ENCODE measurements around the gene PANX2. TPM values are rescaled to one million over a fixed set of nuclear protein-coding genes. Genes with fewer than 3 reads are reported as not detected.
A peak's percentile ranks its signal among the peaks of the same experiment; 100 is the strongest.

The PANX2 gene
- total and polyA plus RNA-seq, 9 of the 15 experiments (the other 6 are each of a cell fraction or from before 2014, with no cell fraction given), result 0.01 to 3.9 (median 0.67) TPM; not detected in 1

DNA sequence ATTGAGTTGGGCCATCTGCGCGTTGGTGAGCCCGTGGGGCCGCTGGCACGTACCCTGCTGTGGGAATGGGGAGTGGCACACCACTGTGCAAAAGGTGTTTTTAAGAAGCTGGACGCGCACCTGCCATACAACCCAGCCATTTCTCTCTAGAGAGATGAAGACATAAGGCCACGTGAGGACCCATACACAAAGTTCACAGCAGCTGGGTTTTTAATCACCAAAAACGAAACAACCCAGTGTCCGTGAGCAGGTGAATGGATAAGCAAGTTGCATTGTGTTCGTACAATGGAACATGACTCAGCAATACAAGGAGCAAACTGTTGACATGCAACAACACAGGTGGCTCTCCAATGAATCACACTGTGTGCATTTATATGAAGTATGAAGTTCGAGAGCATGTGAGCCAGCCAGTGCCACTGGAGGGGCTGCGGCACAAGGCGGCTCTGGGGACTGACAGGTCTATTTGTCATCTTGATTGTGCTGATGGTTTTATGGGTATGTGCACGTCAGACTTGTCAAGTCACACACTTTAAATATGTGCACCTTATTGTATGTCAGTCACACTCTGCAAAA is 30.6 kb upstream of the PANX2 start (continued):
- TF ChIP-seq EWSR1 (IDR thresholded peaks at IDR 0.05; ENCODE audit: borderline replicate concordance, low read depth, partially characterized antibody), result no peak
- no peak for TF ChIP-seq POLR2A (conservative IDR thresholded peaks at IDR 0.05)
- no peak for TF ChIP-seq ZNF444 (CRISPR knock-in tag; IDR thresholded peaks at IDR 0.05)
- no peak for TF ChIP-seq ZNF174 (CRISPR knock-in tag; IDR thresholded peaks at IDR 0.05)
- TF ChIP-seq JUND (IDR thresholded peaks at IDR 0.05; ENCODE audit: borderline replicate concordance, low read depth, low read length), result no peak
- no peak for TF ChIP-seq JUND (tag; IDR thresholded peaks at IDR 0.05; ENCODE audit: borderline replicate concordance, low read depth, low read length)
- no peak for TF ChIP-seq MEF2A (IDR thresholded peaks at IDR 0.05; ENCODE audit: control insufficient read depth, low read depth, low read length)
- TF ChIP-seq ZNF584 (CRISPR knock-in tag; IDR thresholded peaks at IDR 0.05; ENCODE audit: low read depth), result no peak
- TF ChIP-seq MAZ (CRISPR knock-in tag; conservative IDR thresholded peaks at IDR 0.05 in 1 of 2, IDR thresholded peaks at IDR 0.05 in 1 of 2), result no peak
- TF ChIP-seq ZNF77 (CRISPR knock-in tag; IDR thresholded peaks at IDR 0.05), result no peak
- TF ChIP-seq ZKSCAN3 (CRISPR knock-in tag; IDR thresholded peaks at IDR 0.05), result no peak
- TF ChIP-seq, protein P1, sequence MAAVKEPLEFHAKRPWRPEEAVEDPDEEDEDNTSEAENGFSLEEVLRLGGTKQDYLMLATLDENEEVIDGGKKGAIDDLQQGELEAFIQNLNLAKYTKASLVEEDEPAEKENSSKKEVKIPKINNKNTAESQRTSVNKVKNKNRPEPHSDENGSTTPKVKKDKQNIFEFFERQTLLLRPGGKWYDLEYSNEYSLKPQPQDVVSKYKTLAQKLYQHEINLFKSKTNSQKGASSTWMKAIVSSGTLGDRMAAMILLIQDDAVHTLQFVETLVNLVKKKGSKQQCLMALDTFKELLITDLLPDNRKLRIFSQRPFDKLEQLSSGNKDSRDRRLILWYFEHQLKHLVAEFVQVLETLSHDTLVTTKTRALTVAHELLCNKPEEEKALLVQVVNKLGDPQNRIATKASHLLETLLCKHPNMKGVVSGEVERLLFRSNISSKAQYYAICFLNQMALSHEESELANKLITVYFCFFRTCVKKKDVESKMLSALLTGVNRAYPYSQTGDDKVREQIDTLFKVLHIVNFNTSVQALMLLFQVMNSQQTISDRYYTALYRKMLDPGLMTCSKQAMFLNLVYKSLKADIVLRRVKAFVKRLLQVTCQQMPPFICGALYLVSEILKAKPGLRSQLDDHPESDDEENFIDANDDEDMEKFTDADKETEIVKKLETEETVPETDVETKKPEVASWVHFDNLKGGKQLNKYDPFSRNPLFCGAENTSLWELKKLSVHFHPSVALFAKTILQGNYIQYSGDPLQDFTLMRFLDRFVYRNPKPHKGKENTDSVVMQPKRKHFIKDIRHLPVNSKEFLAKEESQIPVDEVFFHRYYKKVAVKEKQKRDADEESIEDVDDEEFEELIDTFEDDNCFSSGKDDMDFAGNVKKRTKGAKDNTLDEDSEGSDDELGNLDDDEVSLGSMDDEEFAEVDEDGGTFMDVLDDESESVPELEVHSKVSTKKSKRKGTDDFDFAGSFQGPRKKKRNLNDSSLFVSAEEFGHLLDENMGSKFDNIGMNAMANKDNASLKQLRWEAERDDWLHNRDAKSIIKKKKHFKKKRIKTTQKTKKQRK (IDR thresholded peaks at IDR 0.05; ENCODE audit: borderline replicate concordance, low read depth, low read length), result no peak
- no peak for TF ChIP-seq GABPA (tag; conservative IDR thresholded peaks at IDR 0.05; ENCODE audit: low read depth)
- no peak for TF ChIP-seq KDM1A (IDR thresholded peaks at IDR 0.05)
- TF ChIP-seq HMG20A (CRISPR knock-in tag; conservative IDR thresholded peaks at IDR 0.05), result no peak
- TF ChIP-seq TOE1 (IDR thresholded peaks at IDR 0.05; ENCODE audit: borderline replicate concordance), result no peak
- no peak for TF ChIP-seq TOE1 (CRISPR knock-in tag; IDR thresholded peaks at IDR 0.05; ENCODE audit: borderline replicate concordance, low read depth)
- TF ChIP-seq RB1 (IDR thresholded peaks at IDR 0.05; ENCODE audit: low read depth), result no peak
- no peak for TF ChIP-seq MTA3 (IDR thresholded peaks at IDR 0.05; ENCODE audit: borderline replicate concordance)
- no peak for TF ChIP-seq ZNF24 (IDR thresholded peaks at IDR 0.05)
- TF ChIP-seq TEAD1 (CRISPR knock-in tag; IDR thresholded peaks at IDR 0.05), result no peak
- peak; percentile 17; the same call in 1 of the 2 replicates for TF ChIP-seq SMARCA4 (IDR thresholded peaks at IDR 0.05)
